ENCODE results near the gene EIF4G1.

GRCh38 chr3:184347321-184348056 lies 33.1 kb downstream of the EIF4G1 start:
- TF ChIP-seq CTCF (IDR thresholded peaks at IDR 0.05; ENCODE audit: control extremely low read depth in 1 of 3, insufficient read depth in 1 of 3, low read depth in 1 of 3, low read length in 3 of 3) (no peak), CBX8 (IDR thresholded peaks at IDR 0.05; ENCODE audit: borderline replicate concordance, low read depth, low read length) (no peak), MAX (IDR thresholded peaks at IDR 0.05) (no peak), POLR2A (IDR thresholded peaks at IDR 0.05; ENCODE audit: control extremely low read depth in 1 of 2, low read depth in 2 of 2, low read length in 2 of 2) (no peak)

Measured in H1 (cell line).